ENCODE data around the gene DIO3. TPM values are rescaled to one million over a fixed set of nuclear protein-coding genes. Genes with fewer than 3 reads are reported as not detected.
"Not testable (repeated sequence)": the region's sequence is repeated elsewhere in the genome, so short reads cannot be mapped to it uniquely, and the experiment has no call there.

The DIO3 gene
- total RNA-seq, 2 donors from 2014 or later, result 1.3 to 2.0 TPM

DNA sequence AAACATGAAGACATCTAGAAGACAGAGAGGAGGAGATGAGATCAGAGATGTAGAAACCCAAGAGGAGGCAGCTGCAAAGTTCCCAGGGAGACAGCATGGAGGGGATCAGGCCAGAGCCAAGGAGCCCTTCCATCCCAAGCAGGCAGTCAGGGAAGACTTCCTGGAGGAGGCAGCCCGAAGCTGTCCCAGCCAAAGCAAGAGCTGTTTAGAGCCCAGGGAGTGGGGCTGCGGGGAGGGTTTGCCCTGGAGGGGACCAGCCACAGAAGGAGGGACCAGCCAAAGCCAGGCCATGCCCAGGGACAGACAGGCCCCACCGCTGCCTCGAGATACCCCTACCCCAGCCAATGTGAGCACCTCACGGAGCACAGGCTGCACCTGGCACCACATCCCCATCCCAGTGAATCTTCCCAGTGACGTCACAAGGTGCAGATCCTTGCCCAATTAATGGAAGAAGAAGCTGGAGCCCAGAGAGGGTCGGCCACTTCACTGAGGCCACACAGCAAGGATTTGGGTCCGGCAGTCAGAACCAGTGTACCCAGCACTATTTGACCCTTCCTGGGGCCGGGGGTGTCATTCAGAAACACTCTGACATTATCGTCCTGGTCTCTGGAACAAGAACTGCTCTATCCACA is 14.1 kb upstream of the DIO3 start:
- Histone ChIP-seq H3K27ac (no peak overlapping the region), H3K4me3 (no peak overlapping the region), H3K36me3 (replicated peaks in 1 of 2; ENCODE audit: insufficient read depth in 1 of 2, low read depth in 2 of 2) (no peaks in the 10 kb centered on the region), H3K27me3 (no peaks in the 10 kb centered on the region), H3K9me3 (no peaks in the 10 kb centered on the region), H3K4me1 (no peaks in the 10 kb centered on the region)
- intact Hi-C loops (cut with DNase I), result no loop called here
- no peak for DNase-seq
- no peak for ATAC-seq
- 68 to 100% methylated on average over 1 to 9 of the region's 10 CpGs for WGBS, 2 donors
- TF ChIP-seq POLR2A (IDR thresholded peaks at IDR 0.05), result no peak
- TF ChIP-seq, protein P1, sequence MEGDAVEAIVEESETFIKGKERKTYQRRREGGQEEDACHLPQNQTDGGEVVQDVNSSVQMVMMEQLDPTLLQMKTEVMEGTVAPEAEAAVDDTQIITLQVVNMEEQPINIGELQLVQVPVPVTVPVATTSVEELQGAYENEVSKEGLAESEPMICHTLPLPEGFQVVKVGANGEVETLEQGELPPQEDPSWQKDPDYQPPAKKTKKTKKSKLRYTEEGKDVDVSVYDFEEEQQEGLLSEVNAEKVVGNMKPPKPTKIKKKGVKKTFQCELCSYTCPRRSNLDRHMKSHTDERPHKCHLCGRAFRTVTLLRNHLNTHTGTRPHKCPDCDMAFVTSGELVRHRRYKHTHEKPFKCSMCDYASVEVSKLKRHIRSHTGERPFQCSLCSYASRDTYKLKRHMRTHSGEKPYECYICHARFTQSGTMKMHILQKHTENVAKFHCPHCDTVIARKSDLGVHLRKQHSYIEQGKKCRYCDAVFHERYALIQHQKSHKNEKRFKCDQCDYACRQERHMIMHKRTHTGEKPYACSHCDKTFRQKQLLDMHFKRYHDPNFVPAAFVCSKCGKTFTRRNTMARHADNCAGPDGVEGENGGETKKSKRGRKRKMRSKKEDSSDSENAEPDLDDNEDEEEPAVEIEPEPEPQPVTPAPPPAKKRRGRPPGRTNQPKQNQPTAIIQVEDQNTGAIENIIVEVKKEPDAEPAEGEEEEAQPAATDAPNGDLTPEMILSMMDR (IDR thresholded peaks at IDR 0.05), result no peak

DNA sequence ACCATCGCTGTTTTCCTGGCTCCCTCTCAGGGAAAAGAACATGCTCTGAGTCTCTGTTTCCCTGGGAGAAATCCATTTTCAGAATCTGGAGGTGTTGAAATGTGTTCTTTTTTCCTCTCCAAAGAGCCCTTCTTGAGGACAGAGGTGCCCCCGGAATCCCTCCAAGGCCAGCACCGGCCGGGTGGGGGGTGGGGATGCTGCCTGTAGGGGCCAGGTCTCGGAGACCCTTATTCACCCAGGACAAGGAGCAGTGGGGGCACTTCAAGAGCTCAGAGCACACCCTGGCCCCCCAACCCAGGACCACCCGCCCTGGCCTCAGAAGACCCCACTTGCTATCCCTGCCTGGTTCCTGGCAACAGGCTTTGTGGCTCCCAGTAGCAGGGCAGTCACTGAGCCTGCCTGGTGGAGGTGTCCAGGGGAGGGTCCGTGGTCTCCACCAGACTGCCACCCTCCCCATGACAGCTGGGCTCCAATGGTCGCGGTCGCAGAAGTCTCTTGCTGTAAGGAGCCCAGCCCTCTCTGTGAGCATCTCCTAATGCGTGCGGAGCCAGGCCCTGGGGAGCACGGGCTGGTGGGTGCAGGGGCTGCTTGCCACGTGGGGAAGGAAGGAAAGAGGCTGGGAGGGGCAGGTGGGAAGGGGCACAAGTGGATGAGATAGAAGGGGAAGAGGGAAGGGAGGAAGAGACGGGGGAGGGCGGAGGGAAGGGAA is 13.2 kb upstream of the DIO3 start:
- Histone ChIP-seq H3K27me3 (no peaks in the 10 kb centered on the region), H3K36me3 (replicated peaks in 1 of 2; ENCODE audit: insufficient read depth in 1 of 2, low read depth in 2 of 2) (no peaks in the 10 kb centered on the region), H3K4me1 (no peaks in the 10 kb centered on the region), H3K27ac (no peak overlapping the region), H3K4me3 (no peak overlapping the region), H3K9me3 (no peaks in the 10 kb centered on the region)
- no peak for TF ChIP-seq POLR2A (IDR thresholded peaks at IDR 0.05)
- TF ChIP-seq, protein P1 (IDR thresholded peaks at IDR 0.05), result no peak
- WGBS, 2 donors, result 60 to 69% methylated on average over 12 of the region's 16 CpGs
- intact Hi-C loops (cut with DNase I), result no loop called here
- DNase-seq, result no peak
- ATAC-seq, result no peak

DNA sequence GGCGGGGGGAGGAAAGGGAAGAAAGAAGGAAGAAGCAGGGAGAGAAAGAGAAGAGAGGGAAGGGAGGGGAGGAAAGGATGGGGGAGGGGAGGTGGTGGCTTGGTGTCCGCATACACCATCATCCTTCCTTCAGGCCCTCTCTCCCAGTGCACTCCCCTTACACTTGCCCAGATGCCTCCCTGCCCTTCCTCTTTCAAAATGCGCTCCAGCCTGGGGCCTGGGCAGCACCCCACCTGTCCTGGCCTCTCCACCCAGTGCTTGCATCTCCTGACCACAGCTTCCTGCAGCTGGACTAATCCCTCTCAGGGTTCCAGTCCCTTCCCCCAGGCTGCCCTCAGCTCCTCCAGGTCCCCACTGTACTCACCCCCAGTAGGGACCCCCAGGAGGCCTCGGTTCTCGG is 12.6 kb upstream of the DIO3 start:
- no peak for TF ChIP-seq POLR2A (IDR thresholded peaks at IDR 0.05)
- TF ChIP-seq, protein P1 (IDR thresholded peaks at IDR 0.05), result no peak
- no peak for ATAC-seq
- no peak for DNase-seq
- Histone ChIP-seq H3K9me3 (no peaks in the 10 kb centered on the region), H3K4me1 (no peaks in the 10 kb centered on the region), H3K4me3 (no peak overlapping the region), H3K27me3 (no peaks in the 10 kb centered on the region), H3K27ac (no peak overlapping the region), H3K36me3 (replicated peaks in 1 of 2; ENCODE audit: insufficient read depth in 1 of 2, low read depth in 2 of 2) (no peaks in the 10 kb centered on the region)
- WGBS, 2 donors, result 85 to 91% methylated on average over 4 to 5 of the region's 5 CpGs
- intact Hi-C loops (cut with DNase I), result no loop called here

DNA sequence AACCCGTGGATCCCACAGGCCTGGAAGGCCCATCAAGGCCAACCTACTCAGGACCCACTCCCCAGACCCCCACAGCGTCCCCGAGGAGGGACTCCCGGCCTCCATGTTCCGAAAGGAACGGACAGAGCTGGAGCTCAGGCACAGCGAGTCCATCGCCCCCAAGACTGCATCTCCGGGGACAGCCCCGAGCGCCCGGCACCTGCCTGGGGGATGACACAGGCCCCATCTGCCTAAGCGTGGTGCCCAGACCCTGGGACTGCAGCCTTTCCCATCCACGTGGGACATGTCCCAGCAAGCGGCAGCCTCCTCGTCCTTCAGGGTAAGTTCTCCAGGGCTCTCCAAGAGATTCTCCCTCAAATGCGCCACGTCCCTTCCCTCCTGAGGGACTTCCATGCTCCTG is 12.1 kb upstream of the DIO3 start:
- ATAC-seq (no peak), DNase-seq (no peak)
- TF ChIP-seq, protein P1 (IDR thresholded peaks at IDR 0.05), result no peak
- Histone ChIP-seq H3K9me3 (no peaks in the 10 kb centered on the region), H3K27ac (no peak overlapping the region), H3K4me1 (no peaks in the 10 kb centered on the region), H3K4me3 (no peak overlapping the region), H3K27me3 (no peaks in the 10 kb centered on the region), H3K36me3 (replicated peaks in 1 of 2; ENCODE audit: insufficient read depth in 1 of 2, low read depth in 2 of 2) (no peaks in the 10 kb centered on the region)
- intact Hi-C loops (cut with DNase I), result no loop called here
- WGBS, 2 donors, result 87 to 90% methylated on average over 11 to 18 of the region's 18 CpGs

DNA sequence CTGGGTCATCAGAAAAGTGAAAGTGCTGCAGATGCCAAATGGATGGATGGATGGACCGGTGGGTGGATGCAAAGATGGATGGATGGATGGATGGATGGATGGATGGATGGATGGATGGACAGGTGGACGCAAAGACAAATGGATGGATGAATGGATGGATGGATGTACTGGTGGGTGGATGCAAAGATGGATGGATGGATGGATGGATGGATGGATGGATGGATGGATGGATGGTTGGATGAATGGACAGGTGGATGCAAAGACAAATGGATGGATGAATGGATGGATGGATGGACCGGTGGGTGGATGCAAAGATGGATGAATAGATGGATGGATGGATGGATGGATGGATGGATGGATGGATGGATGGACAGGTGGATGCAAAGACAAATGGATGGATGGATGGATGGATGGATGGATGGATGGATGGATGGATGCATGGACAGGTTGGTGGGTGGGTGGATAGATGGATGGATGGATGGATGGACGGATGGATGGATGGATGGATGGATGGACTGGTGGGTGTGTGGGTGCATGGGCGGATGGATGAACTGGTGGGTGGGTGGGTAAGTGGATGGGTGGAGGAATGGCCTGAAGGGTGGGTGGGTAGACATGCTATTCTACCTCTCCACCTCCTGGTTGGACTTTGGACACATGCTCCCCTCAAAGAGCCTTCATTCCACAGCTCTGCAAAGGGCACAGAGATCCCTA is 10.9 kb upstream of the DIO3 start:
- 76 to 77% methylated on average over 5 of the region's 5 CpGs for WGBS, 2 donors

More for the DNA sequence above, 10.9 kb upstream of the DIO3 start:
- H3K27ac ChIP-seq; H3K4me3 ChIP-seq; ATAC-seq; H3K9me3 ChIP-seq; H3K27me3 ChIP-seq; H3K4me1 ChIP-seq; intact Hi-C loops (cut with DNase I); DNase-seq; H3K36me3 ChIP-seq (replicated peaks in 1 of 2; ENCODE audit: insufficient read depth in 1 of 2, low read depth in 2 of 2): not testable (repeated sequence)
